HCT116 (cell line): ENCODE results near the gene KIF18A. TPM values are rescaled to one million over a fixed set of nuclear protein-coding genes. Genes with fewer than 3 reads are reported as not detected.

Experiments
- ATAC-seq: fragments of 200-7000 bp; cut with Tn5 transposase; 2 replicates; pipeline ENCODE4 v1.9.1; 2020; ENCODE audit warnings: mild to moderate bottlenecking, moderate library complexity
- BruUV-seq: library from RNA; stranded (reverse); fragments of 400-500 nt; replicated peaks from 2 replicates; lab custom pipeline; 2021; lab: Mats Ljungman, UMichigan
- CTCF ChIA-PET: fragments of 300-600 bp; sonication (Branson Sonifier 250); formaldehyde crosslinking; loops from one replicate; lab custom pipeline; 2021; ENCODE audit warnings: antibody characterized with exemption; lab: Charles Lee
- POLR2A ChIA-PET: fragments of 300-600, 350-600 bp; sonication (Branson Sonifier 250); formaldehyde crosslinking; loops from one replicate; lab custom pipeline; 2021; ENCODE audit warnings: antibody characterized with exemption; lab: Charles Lee
- RAD21 ChIA-PET, 2 experiments: fragments of 300-600 bp; sonication (Branson Sonifier 250); formaldehyde crosslinking; loops; one replicate each; lab custom pipeline; 2023; ENCODE audit warnings: low total read pairs in 2 of 2; ENCODE audit not compliant: uncharacterized antibody in 2 of 2, unreplicated experiment in 2 of 2, low non-redundant PET in 1 of 2; lab: Charles Lee
- DNase-seq: peaks from one replicate; pipeline ENCODE4 v3.0.0-alpha.2; 2010; ENCODE audit warnings: low read depth, low spot score
- H2AFZ ChIP-seq: fragments of 200-600 bp; shearing (Covaris generic), sonication (generic); 2 replicates; pipeline ENCODE4 v1.6.1; 2017; ENCODE audit warnings: low read depth, mixed run types, mixed read lengths, antibody characterized with exemption, low read length; ENCODE audit not compliant: poor library complexity, severe bottlenecking
- H3K27ac ChIP-seq: 2 replicates; pipeline ENCODE4 v1.5.1; 2012; ENCODE audit warnings: low read depth, low read length
- H3K27me3 ChIP-seq: fragments of 200-600 bp; sonication (generic); 2 replicates; pipeline ENCODE4 v1.6.1; 2016; ENCODE audit warnings: mixed run types, low read length, mixed read lengths; ENCODE audit not compliant: insufficient read depth
- H3K36me3 ChIP-seq, 2 experiments: fragments of 200-500 bp in 1 of 2; fragments of 200-600 bp in 1 of 2; sonication (Bioruptor generic) in 1 of 2; sonication (generic) in 1 of 2; 2 replicates each; pipeline versions ENCODE4 v1.5.1 to v1.6.1; 2014 to 2016; ENCODE audit warnings: low read length in 2 of 2, inconsistent platforms in 1 of 2, mixed read lengths in 1 of 2, mixed run types in 1 of 2; ENCODE audit not compliant: insufficient read depth in 2 of 2, control insufficient read depth in 1 of 2
- H3K4me1 ChIP-seq, 2 experiments: fragments of 200-600 bp in 1 of 2; sonication (generic) in 1 of 2; 2 replicates each; pipeline versions ENCODE4 v1.5.1 to v1.6.1; 2012 to 2017; ENCODE audit warnings: low read length in 2 of 2, inconsistent platforms in 1 of 2, mild to moderate bottlenecking in 1 of 2, mixed read lengths in 1 of 2, mixed run types in 1 of 2, moderate library complexity in 1 of 2; ENCODE audit not compliant: insufficient read depth in 2 of 2, control insufficient read depth in 1 of 2
- H3K4me2 ChIP-seq: fragments of 200-600 bp; sonication (generic); 2 replicates; pipeline ENCODE4 v1.6.1; 2017; ENCODE audit warnings: mixed run types, low read length, mixed read lengths
- H3K4me3 ChIP-seq, 2 experiments: fragments of 200-600 bp in 1 of 2; sonication (generic) in 1 of 2; replicated peaks in 1 of 2; 2 replicates each; pipeline ENCODE4 v1.5.1; 2011 to 2016; ENCODE audit warnings: low read length in 2 of 2, control low read depth in 1 of 2, low read depth in 1 of 2, mild to moderate bottlenecking in 1 of 2, mixed read lengths in 1 of 2, mixed run types in 1 of 2
- H3K79me2 ChIP-seq: fragments of 200-600 bp; sonication (generic); 2 replicates; pipeline ENCODE4 v1.6.1; 2017; ENCODE audit warnings: mild to moderate bottlenecking, mixed run types, low read length, moderate library complexity, mixed read lengths; ENCODE audit not compliant: insufficient read depth
- H3K9ac ChIP-seq: fragments of 200-600 bp; sonication (generic); 2 replicates; pipeline ENCODE4 v1.6.1; 2016; ENCODE audit warnings: low read length, mixed read lengths
- H3K9me2 ChIP-seq: fragments of 200-600 bp; sonication (generic), shearing (Covaris generic); 2 replicates; pipeline ENCODE4 v1.6.1; 2017; ENCODE audit warnings: mixed run types, mild to moderate bottlenecking, moderate library complexity; ENCODE audit not compliant: insufficient read depth
- H3K9me3 ChIP-seq, 2 experiments: fragments of 200-500 bp in 1 of 2; fragments of 200-600 bp in 1 of 2; sonication (Bioruptor generic) in 1 of 2; sonication (generic) in 1 of 2; 2 replicates each; pipeline ENCODE4 v1.6.1; 2014 to 2017; ENCODE audit warnings: low read length in 2 of 2, mixed read lengths in 2 of 2, inconsistent platforms in 1 of 2, low read depth in 1 of 2, mild to moderate bottlenecking in 1 of 2, mixed run types in 1 of 2, moderate library complexity in 1 of 2; ENCODE audit not compliant: control insufficient read depth in 1 of 2, insufficient read depth in 1 of 2
- H4K20me1 ChIP-seq: fragments of 200-600 bp; sonication (generic), shearing (Covaris generic); 2 replicates; pipeline ENCODE4 v1.6.1; 2017; ENCODE audit warnings: mixed run types, mild to moderate bottlenecking, moderate library complexity; ENCODE audit not compliant: insufficient read depth
- CBX3 ChIP-seq: IDR thresholded peaks from 2 replicates; pipeline ENCODE4 v1.6.1; 2012; ENCODE audit warnings: low read depth
- CEBPB ChIP-seq: IDR thresholded peaks from 2 replicates; pipeline ENCODE4 v1.6.1; 2012; ENCODE audit warnings: low read depth
- EGR1 ChIP-seq: IDR thresholded peaks from 2 replicates; pipeline ENCODE4 v1.6.1; 2012; ENCODE audit warnings: low read depth
- ELF1 ChIP-seq: IDR thresholded peaks from 2 replicates; pipeline ENCODE4 v1.6.1; 2012; ENCODE audit warnings: low read depth, borderline replicate concordance
- EZH2phosphoT487 ChIP-seq: fragments of 200-600 bp; IDR thresholded peaks from 2 replicates; pipeline ENCODE4 v1.6.1; 2018; ENCODE audit warnings: antibody characterized with exemption, borderline replicate concordance
- FOSL1 ChIP-seq: IDR thresholded peaks from 2 replicates; pipeline ENCODE4 v1.6.1; 2012; ENCODE audit warnings: low read depth
- JUND ChIP-seq: IDR thresholded peaks from 2 replicates; pipeline ENCODE4 v1.6.1; 2012
- MAX ChIP-seq: IDR thresholded peaks from 2 replicates; pipeline ENCODE4 v1.6.1; 2012
- POLR2A ChIP-seq: IDR thresholded peaks from 2 replicates; pipeline ENCODE4 v1.7.0; 2011; ENCODE audit warnings: borderline replicate concordance; ENCODE audit not compliant: insufficient read depth, insufficient read length; ENCODE audit errors: extremely low read depth
- RAD21 ChIP-seq: IDR thresholded peaks from 2 replicates; pipeline ENCODE4 v1.6.1; 2012; ENCODE audit warnings: low read depth, mild to moderate bottlenecking
- SIN3A ChIP-seq: IDR thresholded peaks from 2 replicates; pipeline ENCODE4 v1.6.1; 2012; ENCODE audit warnings: low read depth
- SP1 ChIP-seq: IDR thresholded peaks from 2 replicates; pipeline ENCODE4 v1.6.1; 2012; ENCODE audit warnings: low read depth
- SRF ChIP-seq: IDR thresholded peaks from 2 replicates; pipeline ENCODE4 v1.6.1; 2012; ENCODE audit warnings: low read depth
- TCF7L2 ChIP-seq: IDR thresholded peaks from 2 replicates; pipeline ENCODE4 v1.7.0; 2011; ENCODE audit warnings: borderline replicate concordance, inconsistent platforms; ENCODE audit not compliant: insufficient read depth, insufficient read length; ENCODE audit errors: extremely low read depth
- YY1 ChIP-seq: IDR thresholded peaks from 2 replicates; pipeline ENCODE4 v1.6.1; 2011; ENCODE audit warnings: low read length, low read depth, moderate library complexity, mild to moderate bottlenecking; ENCODE audit not compliant: insufficient replicate concordance; ENCODE audit errors: extremely low read depth
- ZNF274 ChIP-seq: fragments of 200-500 bp; sonication (Bioruptor generic); IDR thresholded peaks from 2 replicates; pipeline ENCODE4 v1.6.1; 2014; ENCODE audit warnings: mild to moderate bottlenecking, low read depth, low read length, inconsistent platforms
- intact Hi-C: fragments of 100-400 bp; cut with micrococcal nuclease; formaldehyde crosslinking; loops from 2 replicates; pipeline ENCODE4 v1.10.0; 2022
- total RNA-seq: library from RNA; stranded (reverse); gene quantifications from one replicate; pipeline ENCODE4 v1.2.1, GENCODE V29; 2021; ENCODE audit not compliant: unreplicated experiment
- TF ChIP-seq, protein P1 (sequence below), 3 experiments: fragments of 200-600 bp in 1 of 3; sonication (generic) in 1 of 3; IDR thresholded peaks in 2 of 3; conservative IDR thresholded peaks in 1 of 3; 2 replicates each; pipeline ENCODE4 v1.5.1; 2012 to 2017; ENCODE audit warnings: low read depth in 2 of 3, low read length in 2 of 3, antibody characterized with exemption in 1 of 3, borderline replicate concordance in 1 of 3, control low read depth in 1 of 3, mild to moderate bottlenecking in 1 of 3, mixed read lengths in 1 of 3, mixed run types in 1 of 3, moderate library complexity in 1 of 3; ENCODE audit not compliant: insufficient read depth in 1 of 3
- TF ChIP-seq, protein P2 (sequence below): IDR thresholded peaks from 2 replicates; pipeline ENCODE4 v1.6.1; 2012; ENCODE audit warnings: low read depth
- TF ChIP-seq, protein P3 (sequence below): IDR thresholded peaks from 2 replicates; pipeline ENCODE4 v1.6.1; 2012

Gene KIF18A
- total RNA-seq, 1 experiment from 2014 or later: 50.7 TPM

DNA sequence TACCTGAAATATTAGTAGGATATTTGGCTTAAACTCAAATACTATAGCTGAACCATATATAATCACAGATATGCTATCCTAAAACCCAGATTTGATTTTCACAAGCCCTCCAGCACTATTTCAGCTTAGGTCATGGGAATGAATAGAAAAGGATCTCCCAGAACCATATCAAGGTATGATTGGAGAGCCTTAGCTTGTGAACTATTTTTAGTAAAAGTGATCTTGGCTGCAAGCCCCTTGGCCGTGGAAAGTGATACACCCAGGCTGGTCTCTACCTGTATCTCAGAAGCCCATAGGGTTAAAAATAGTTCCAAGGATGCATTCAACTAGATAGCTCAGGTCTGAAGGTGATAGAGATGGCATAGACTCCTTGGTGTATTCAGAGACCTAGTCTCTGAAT, 9.7 kb downstream of the KIF18A start:
- Histone ChIP-seq H3K4me3 (no peak overlapping the region), H3K27me3 (no peaks in the 10 kb centered on the region), H3K9ac (no peak overlapping the region), H3K4me2 (no peak overlapping the region)
- ChIA-PET CTCF (no interaction called here), POLR2A (no interaction called here)
- DNase-seq: no peak
- no peak for TF ChIP-seq POLR2A
- TF ChIP-seq ZNF274: no peak
- no peak for TF ChIP-seq SIN3A
- TF ChIP-seq SRF: no peak
- no peak for TF ChIP-seq FOSL1
- TF ChIP-seq ELF1: no peak
- no peak for TF ChIP-seq YY1
- TF ChIP-seq TCF7L2: no peak
- TF ChIP-seq, protein P1, sequence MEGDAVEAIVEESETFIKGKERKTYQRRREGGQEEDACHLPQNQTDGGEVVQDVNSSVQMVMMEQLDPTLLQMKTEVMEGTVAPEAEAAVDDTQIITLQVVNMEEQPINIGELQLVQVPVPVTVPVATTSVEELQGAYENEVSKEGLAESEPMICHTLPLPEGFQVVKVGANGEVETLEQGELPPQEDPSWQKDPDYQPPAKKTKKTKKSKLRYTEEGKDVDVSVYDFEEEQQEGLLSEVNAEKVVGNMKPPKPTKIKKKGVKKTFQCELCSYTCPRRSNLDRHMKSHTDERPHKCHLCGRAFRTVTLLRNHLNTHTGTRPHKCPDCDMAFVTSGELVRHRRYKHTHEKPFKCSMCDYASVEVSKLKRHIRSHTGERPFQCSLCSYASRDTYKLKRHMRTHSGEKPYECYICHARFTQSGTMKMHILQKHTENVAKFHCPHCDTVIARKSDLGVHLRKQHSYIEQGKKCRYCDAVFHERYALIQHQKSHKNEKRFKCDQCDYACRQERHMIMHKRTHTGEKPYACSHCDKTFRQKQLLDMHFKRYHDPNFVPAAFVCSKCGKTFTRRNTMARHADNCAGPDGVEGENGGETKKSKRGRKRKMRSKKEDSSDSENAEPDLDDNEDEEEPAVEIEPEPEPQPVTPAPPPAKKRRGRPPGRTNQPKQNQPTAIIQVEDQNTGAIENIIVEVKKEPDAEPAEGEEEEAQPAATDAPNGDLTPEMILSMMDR (IDR thresholded peaks at IDR 0.05 in 2 of 3, conservative IDR thresholded peaks at IDR 0.05 in 1 of 3; ENCODE audit: borderline replicate concordance in 1 of 3, insufficient read depth in 1 of 3, low read depth in 2 of 3, low read length in 2 of 3): no peak
- no peak for TF ChIP-seq JUND
- no peak for TF ChIP-seq MAX
- TF ChIP-seq, protein P2, sequence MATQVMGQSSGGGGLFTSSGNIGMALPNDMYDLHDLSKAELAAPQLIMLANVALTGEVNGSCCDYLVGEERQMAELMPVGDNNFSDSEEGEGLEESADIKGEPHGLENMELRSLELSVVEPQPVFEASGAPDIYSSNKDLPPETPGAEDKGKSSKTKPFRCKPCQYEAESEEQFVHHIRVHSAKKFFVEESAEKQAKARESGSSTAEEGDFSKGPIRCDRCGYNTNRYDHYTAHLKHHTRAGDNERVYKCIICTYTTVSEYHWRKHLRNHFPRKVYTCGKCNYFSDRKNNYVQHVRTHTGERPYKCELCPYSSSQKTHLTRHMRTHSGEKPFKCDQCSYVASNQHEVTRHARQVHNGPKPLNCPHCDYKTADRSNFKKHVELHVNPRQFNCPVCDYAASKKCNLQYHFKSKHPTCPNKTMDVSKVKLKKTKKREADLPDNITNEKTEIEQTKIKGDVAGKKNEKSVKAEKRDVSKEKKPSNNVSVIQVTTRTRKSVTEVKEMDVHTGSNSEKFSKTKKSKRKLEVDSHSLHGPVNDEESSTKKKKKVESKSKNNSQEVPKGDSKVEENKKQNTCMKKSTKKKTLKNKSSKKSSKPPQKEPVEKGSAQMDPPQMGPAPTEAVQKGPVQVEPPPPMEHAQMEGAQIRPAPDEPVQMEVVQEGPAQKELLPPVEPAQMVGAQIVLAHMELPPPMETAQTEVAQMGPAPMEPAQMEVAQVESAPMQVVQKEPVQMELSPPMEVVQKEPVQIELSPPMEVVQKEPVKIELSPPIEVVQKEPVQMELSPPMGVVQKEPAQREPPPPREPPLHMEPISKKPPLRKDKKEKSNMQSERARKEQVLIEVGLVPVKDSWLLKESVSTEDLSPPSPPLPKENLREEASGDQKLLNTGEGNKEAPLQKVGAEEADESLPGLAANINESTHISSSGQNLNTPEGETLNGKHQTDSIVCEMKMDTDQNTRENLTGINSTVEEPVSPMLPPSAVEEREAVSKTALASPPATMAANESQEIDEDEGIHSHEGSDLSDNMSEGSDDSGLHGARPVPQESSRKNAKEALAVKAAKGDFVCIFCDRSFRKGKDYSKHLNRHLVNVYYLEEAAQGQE: no peak
- TF ChIP-seq EZH2phosphoT487: no peak
- TF ChIP-seq, protein P3, sequence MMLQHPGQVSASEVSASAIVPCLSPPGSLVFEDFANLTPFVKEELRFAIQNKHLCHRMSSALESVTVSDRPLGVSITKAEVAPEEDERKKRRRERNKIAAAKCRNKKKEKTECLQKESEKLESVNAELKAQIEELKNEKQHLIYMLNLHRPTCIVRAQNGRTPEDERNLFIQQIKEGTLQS: no peak
- TF ChIP-seq CEBPB: no peak
- no peak for TF ChIP-seq SP1
- TF ChIP-seq RAD21: no peak
- TF ChIP-seq EGR1: no peak
- no peak for TF ChIP-seq CBX3
- TF ChIP-seq, all 23 proteins: peak for 0
- H4K20me1 ChIP-seq: peaks cover 4% of the 10 kb centered on the region; the same call in 1 of the 2 replicates
- RAD21 ChIA-PET: no interaction called here
- H3K79me2 ChIP-seq: peaks cover 100% of the 10 kb centered on the region
- no peak overlapping the region for H3K27ac ChIP-seq
- ATAC-seq: no peak
- no peaks in the 10 kb centered on the region for H3K9me3 ChIP-seq
- H3K36me3 ChIP-seq: peaks cover 16 to 27% of the 10 kb centered on the region in 2 experiments
- no peaks in the 10 kb centered on the region for H3K9me2 ChIP-seq
- BruUV-seq: no TSS peak
- H2AFZ ChIP-seq: no peak overlapping the region
- peaks cover 9 to 14% of the 10 kb centered on the region in 2 experiments for H3K4me1 ChIP-seq
- intact Hi-C loops: no loop called here
